Activated CD8-positive, alpha-beta memory T cell treated with anti-CD3 and anti-CD28 coated beads for 36 hours (primary cell): Measurements from ENCODE around the gene CIZ1. TPM values are rescaled to one million over a fixed set of nuclear protein-coding genes. Genes with fewer than 3 reads are reported as not detected.

Experiments
- total RNA-seq, 2 experiments: library from RNA; stranded (reverse); gene quantifications; one replicate each; pipeline ENCODE4 v1.2.3, GENCODE V29; 2021

CIZ1 gene
- total RNA-seq, 2 experiments from 2014 or later = 115 to 119 TPM

Other genes starting within 250 kb of the CIZ1 start
- 10 to 100 TPM; 47.3 to 48.5 TPM for gene EEIG1, start 210.6 kb downstream of the CIZ1 start, total RNA-seq
- gene NAIF1, start 124.3 kb downstream of the CIZ1 start, total RNA-seq = 10 to 100 TPM; 13.3 to 15.1 TPM
- 10 to 100 TPM; 15.5 to 16.0 TPM for gene SLC25A25, start 123.3 kb downstream of the CIZ1 start, total RNA-seq
- 10 to 100 TPM; 68.3 to 68.6 TPM for gene PTGES2, start 63.8 kb downstream of the CIZ1 start, total RNA-seq
- not detected for gene LCN2, start 42.1 kb downstream of the CIZ1 start, total RNA-seq
- gene BBLN, start 31.3 kb downstream of the CIZ1 start, total RNA-seq = 10 to 100 TPM; 74.3 to 75.8 TPM
- gene DNM1, start 11.8 kb upstream of the CIZ1 start, total RNA-seq = under 1 TPM; 0.40 to 0.65 TPM
- gene GOLGA2, start 84.4 kb upstream of the CIZ1 start, total RNA-seq = 10 to 100 TPM; 34.0 to 35.2 TPM
- 10 to 100 TPM; 18.1 to 19.5 TPM for gene SWI5, start 84.7 kb upstream of the CIZ1 start, total RNA-seq
- gene TRUB2, start 130.9 kb upstream of the CIZ1 start, total RNA-seq = 10 to 100 TPM; 45.2 to 47.8 TPM
- 10 to 100 TPM; 47.5 to 52.3 TPM for gene COQ4, start 131.3 kb upstream of the CIZ1 start, total RNA-seq
- gene SLC27A4, start 149.0 kb upstream of the CIZ1 start, total RNA-seq = 10 to 100 TPM; 37.5 to 39.8 TPM
- 10 to 100 TPM; 87.5 to 93.8 TPM for gene URM1, start 179.8 kb upstream of the CIZ1 start, total RNA-seq
- 1 to 10 TPM; 2.2 to 2.3 TPM for gene CERCAM, start 229.3 kb upstream of the CIZ1 start, total RNA-seq